ENCODE measurements around the gene NPR3. TPM values are rescaled to one million over a fixed set of nuclear protein-coding genes. Genes with fewer than 3 reads are reported as not detected.

Gene NPR3
- total RNA-seq, result 1 to 10 TPM; 2.8 to 3.2 TPM
- 3.9 TPM for polyA plus RNA-seq (ENCODE audit: insufficient read depth, low read depth, low replicate concordance)
- long read RNA-seq, donor 1, full-length matches to known transcripts, result 7 of 7 reads
- long read RNA-seq, donor 1, partial matches to known transcripts, result 0 of 7 reads
- long read RNA-seq, donor 1, other reads (novel, unspliced or antisense), result 0 of 7 reads
- long read RNA-seq, donor 2, full-length matches to known transcripts, result 4 of 4 reads
- long read RNA-seq, donor 2, partial matches to known transcripts, result 0 of 4 reads
- long read RNA-seq, donor 2, other reads (novel, unspliced or antisense), result 0 of 4 reads

GRCh38 chr5:32710550-32711361, at the start of gene NPR3:
Gene NPR3, plus strand, starts transcription at chr5:32711321. Its CDS starts 456 bp downstream, at chr5:32711777.
- peak; percentile 30 for DNase-seq
- H3K4me1 ChIP-seq, result no peaks in the 10 kb centered on the region

DNA sequence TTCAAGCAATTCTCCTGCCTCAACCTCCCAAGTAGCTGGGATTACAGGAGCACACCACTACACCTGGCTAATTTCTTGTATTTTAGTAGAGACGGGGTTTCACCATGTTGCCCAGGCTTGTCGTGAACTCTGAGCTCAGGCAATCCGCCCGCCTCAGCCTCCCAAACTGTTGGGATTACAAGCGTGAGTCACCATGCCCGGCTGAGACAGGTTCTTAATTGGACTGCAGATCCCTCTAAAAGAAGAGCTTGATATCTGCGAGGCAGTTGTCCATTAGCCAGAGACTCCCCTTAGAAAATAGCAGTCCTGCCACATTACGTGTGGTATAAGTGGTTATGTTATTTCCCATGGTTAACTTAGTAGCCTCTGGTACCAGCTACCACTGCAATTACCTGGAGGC, 46.6 kb upstream of the NPR3 start:
- H3K4me3 ChIP-seq, result no peak overlapping the region
- WGBS, 2 donors, result 87 to 88% methylated on average over 8 of the region's 8 CpGs
- no peaks in the 10 kb centered on the region for H3K9me3 ChIP-seq
- DNase-seq, result no peak
- no peaks in the 10 kb centered on the region for H3K36me3 ChIP-seq (ENCODE audit: low read depth, missing control alignments)
- intact Hi-C loops (cut with DNase I; ENCODE audit: low total_unique reads), result no loop called here
- no peak overlapping the region for H3K27ac ChIP-seq
- no peaks in the 10 kb centered on the region for H3K4me1 ChIP-seq
- no peaks in the 10 kb centered on the region for H3K27me3 ChIP-seq
- no peak for TF ChIP-seq CTCF (IDR thresholded peaks at IDR 0.05)
- no peak for TF ChIP-seq POLR2A (IDR thresholded peaks at IDR 0.05)

More at GRCh38 chr5:32710550-32711361, at the start of gene NPR3:
- intact Hi-C loops (cut with DNase I; ENCODE audit: low total_unique reads), result loop anchor here (10.0 kb wide), 1 partner anchor 144 kb away; no protein-coding TSS in a partner anchor
- Histone ChIP-seq H3K4me3 (peak within 1 kb of the TSS; percentile 55 to 66), H3K9me3 (no peaks in the 10 kb centered on the region), H3K27ac (peak within 1 kb of the TSS; percentile 27 to 76), H3K36me3 (ENCODE audit: low read depth, missing control alignments) (no peaks in the 10 kb centered on the region), H3K27me3 (no peaks in the 10 kb centered on the region)
- 1% methylated on average over 46 to 55 of the region's 55 CpGs for WGBS, 2 donors
- TF ChIP-seq CTCF (IDR thresholded peaks at IDR 0.05) (no peak), POLR2A (IDR thresholded peaks at IDR 0.05) (no peak)

GRCh38 chr5:32668552-32668951, 42.6 kb upstream of the NPR3 start:
- H3K4me1 ChIP-seq, result no peaks in the 10 kb centered on the region
- no peak for TF ChIP-seq POLR2A (IDR thresholded peaks at IDR 0.05)
- no peak for TF ChIP-seq CTCF (IDR thresholded peaks at IDR 0.05)
- H3K4me3 ChIP-seq, result no peak overlapping the region
- no peaks in the 10 kb centered on the region for H3K9me3 ChIP-seq
- H3K27ac ChIP-seq, result no peak overlapping the region
- 66 to 74% methylated on average over 10 to 11 of the region's 11 CpGs for WGBS, 2 donors
- intact Hi-C loops (cut with DNase I; ENCODE audit: low total_unique reads), result no loop called here
- H3K27me3 ChIP-seq, result no peaks in the 10 kb centered on the region
- no peaks in the 10 kb centered on the region for H3K36me3 ChIP-seq (ENCODE audit: low read depth, missing control alignments)
- DNase-seq, result no peak

GRCh38 chr5:32673272-32673671, 37.8 kb upstream of the NPR3 start:
- Histone ChIP-seq H3K4me3 (no peak overlapping the region), H3K27me3 (no peaks in the 10 kb centered on the region), H3K36me3 (ENCODE audit: low read depth, missing control alignments) (no peaks in the 10 kb centered on the region), H3K27ac (no peak overlapping the region), H3K9me3 (no peaks in the 10 kb centered on the region), H3K4me1 (no peaks in the 10 kb centered on the region)
- TF ChIP-seq POLR2A (IDR thresholded peaks at IDR 0.05) (no peak), CTCF (IDR thresholded peaks at IDR 0.05) (no peak)
- DNase-seq, result no peak
- intact Hi-C loops (cut with DNase I; ENCODE audit: low total_unique reads), result no loop called here
- WGBS, 2 donors, result 90 to 94% methylated on average over 2 to 12 of the region's 12 CpGs
